HepG2 (cell line): ENCODE measurements around the gene CAPZB. TPM values are rescaled to one million over a fixed set of nuclear protein-coding genes. Genes with fewer than 3 reads are reported as not detected.
A peak's percentile ranks its signal among the peaks of the same experiment; 100 is the strongest.

Experiments used
- CBFB ChIP-seq: sonication (generic); formaldehyde crosslinking; IDR thresholded peaks from 2 replicates; pipeline ENCODE4 v1.4.0; 2020; ENCODE audit warnings: missing genetic modification reagents
- DMAP1 ChIP-seq: IDR thresholded peaks from 2 replicates; pipeline ENCODE4 v1.6.1; 2016
- ELF4 ChIP-seq: sonication (generic); formaldehyde crosslinking; IDR thresholded peaks from 2 replicates; pipeline ENCODE4 v1.5.0; 2020; ENCODE audit warnings: missing genetic modification reagents, mild to moderate bottlenecking, moderate library complexity, borderline replicate concordance
- HHEX ChIP-seq: IDR thresholded peaks from 2 replicates; pipeline ENCODE4 v1.6.1; 2016; ENCODE audit warnings: control low read depth
- HOXA9 ChIP-seq: sonication (generic); formaldehyde crosslinking; IDR thresholded peaks from 2 replicates; pipeline ENCODE4 v1.8.1; 2022; ENCODE audit warnings: missing genetic modification reagents, mild to moderate bottlenecking, moderate library complexity, borderline replicate concordance
- NFATC3 ChIP-seq: sonication (generic); formaldehyde crosslinking; IDR thresholded peaks from 2 replicates; pipeline ENCODE4 v1.5.1; 2020; ENCODE audit warnings: mild to moderate bottlenecking, missing genetic modification reagents
- NFKB2 ChIP-seq: sonication (generic); formaldehyde crosslinking; IDR thresholded peaks from 2 replicates; pipeline ENCODE4 v1.4.0; 2020; ENCODE audit warnings: missing genetic modification reagents, borderline replicate concordance
- PHB2 ChIP-seq: fragments of 450-650 bp; IDR thresholded peaks from 2 replicates; pipeline ENCODE4 v1.6.1; 2018; ENCODE audit not compliant: partially characterized antibody
- RARG ChIP-seq: sonication (generic); formaldehyde crosslinking; IDR thresholded peaks from 2 replicates; pipeline ENCODE4 v1.4.0; 2020; ENCODE audit warnings: low read depth, mild to moderate bottlenecking, missing genetic modification reagents
- TARDBP ChIP-seq: sonication (generic); formaldehyde crosslinking; IDR thresholded peaks from 2 replicates; pipeline ENCODE4 v1.8.0; 2022; ENCODE audit warnings: mild to moderate bottlenecking, missing genetic modification reagents
- TCF7 ChIP-seq: sonication (generic); IDR thresholded peaks from 2 replicates; pipeline ENCODE4 v1.6.1; 2016; ENCODE audit warnings: antibody characterized with exemption, low read depth
- ZFP90 ChIP-seq: sonication (generic); formaldehyde crosslinking; IDR thresholded peaks from 2 replicates; pipeline ENCODE4 v1.8.0; 2022; ENCODE audit warnings: missing genetic modification reagents, mild to moderate bottlenecking, inconsistent platforms, borderline replicate concordance
- ZFX ChIP-seq: sonication (generic); formaldehyde crosslinking; IDR thresholded peaks from 2 replicates; pipeline ENCODE4 v1.4.0; 2020; ENCODE audit warnings: mild to moderate bottlenecking, low read depth, missing genetic modification reagents, moderate library complexity
- ZNF564 ChIP-seq: sonication (generic); formaldehyde crosslinking; IDR thresholded peaks from 2 replicates; pipeline ENCODE4 v1.8.1; 2023; ENCODE audit warnings: mild to moderate bottlenecking, missing genetic modification reagents
- ZNF670 ChIP-seq: sonication (generic); formaldehyde crosslinking; IDR thresholded peaks from 2 replicates; pipeline ENCODE4 v1.8.0; 2022; ENCODE audit warnings: mild to moderate bottlenecking, missing genetic modification reagents, borderline replicate concordance
- ZNF674 ChIP-seq: sonication (generic); formaldehyde crosslinking; IDR thresholded peaks from 2 replicates; pipeline ENCODE4 v1.5.0; 2020; ENCODE audit warnings: low read depth, mild to moderate bottlenecking, missing genetic modification reagents
- ZSCAN21 ChIP-seq: sonication (generic); formaldehyde crosslinking; IDR thresholded peaks from 2 replicates; pipeline ENCODE4 v1.8.0; 2022; ENCODE audit warnings: mild to moderate bottlenecking, missing genetic modification reagents, moderate library complexity, borderline replicate concordance
- ZSCAN9 ChIP-seq: IDR thresholded peaks from 2 replicates; pipeline ENCODE4 v1.6.1; 2016; ENCODE audit warnings: borderline replicate concordance
- polyA plus RNA-seq, 8 experiments: library from polyadenylated mRNA; depleted of rRNA in 3 of 8; stranded (reverse) in 7 of 8; unstranded in 1 of 8; fragments of >200 nt; fragmentation: Illumina TruSeq in 4 of 8; extraction: Trizol in 4 of 8; gene quantifications; 2 replicates each; pipeline versions ENCODE4 v1.2.1 to v1.2.3, GENCODE V29; 2011 to 2016; ENCODE audit warnings: low read depth in 4 of 8, missing spikeins in 1 of 8, mixed read lengths in 1 of 8; ENCODE audit not compliant: insufficient read depth in 1 of 8
- total RNA-seq, 5 experiments: library from RNA; depleted of rRNA; stranded (reverse); fragments of >200 nt; fragmentation: Illumina TruSeq; extraction: Trizol; gene quantifications; 2 replicates each; pipeline ENCODE4 v1.2.3, GENCODE V29; 2016; ENCODE audit warnings: low read depth in 1 of 5
- TF ChIP-seq, protein P1 (sequence below): sonication (generic); formaldehyde crosslinking; IDR thresholded peaks from 2 replicates; pipeline ENCODE4 v1.8.1; 2023; ENCODE audit warnings: missing genetic modification reagents, inconsistent platforms, borderline replicate concordance
- TF ChIP-seq, protein P2 (sequence below): sonication (generic); formaldehyde crosslinking; IDR thresholded peaks from 2 replicates; pipeline ENCODE4 v1.9.0; 2022; ENCODE audit warnings: low read depth, missing genetic modification reagents
- TF ChIP-seq, protein P3 (sequence below): sonication (generic); formaldehyde crosslinking; IDR thresholded peaks from 2 replicates; pipeline ENCODE4 v1.4.0; 2020; ENCODE audit warnings: mild to moderate bottlenecking, missing genetic modification reagents
- TF ChIP-seq, protein P4 (sequence below): sonication (generic); formaldehyde crosslinking; conservative IDR thresholded peaks from 2 replicates; pipeline ENCODE4 v1.4.0; 2020; ENCODE audit warnings: missing genetic modification reagents

The CAPZB gene
- total and polyA plus RNA-seq, 2 of the 13 experiments (the other 11 are each of a cell fraction or from before 2014, with no cell fraction given) = 58.9 to 76.9 TPM

DNA sequence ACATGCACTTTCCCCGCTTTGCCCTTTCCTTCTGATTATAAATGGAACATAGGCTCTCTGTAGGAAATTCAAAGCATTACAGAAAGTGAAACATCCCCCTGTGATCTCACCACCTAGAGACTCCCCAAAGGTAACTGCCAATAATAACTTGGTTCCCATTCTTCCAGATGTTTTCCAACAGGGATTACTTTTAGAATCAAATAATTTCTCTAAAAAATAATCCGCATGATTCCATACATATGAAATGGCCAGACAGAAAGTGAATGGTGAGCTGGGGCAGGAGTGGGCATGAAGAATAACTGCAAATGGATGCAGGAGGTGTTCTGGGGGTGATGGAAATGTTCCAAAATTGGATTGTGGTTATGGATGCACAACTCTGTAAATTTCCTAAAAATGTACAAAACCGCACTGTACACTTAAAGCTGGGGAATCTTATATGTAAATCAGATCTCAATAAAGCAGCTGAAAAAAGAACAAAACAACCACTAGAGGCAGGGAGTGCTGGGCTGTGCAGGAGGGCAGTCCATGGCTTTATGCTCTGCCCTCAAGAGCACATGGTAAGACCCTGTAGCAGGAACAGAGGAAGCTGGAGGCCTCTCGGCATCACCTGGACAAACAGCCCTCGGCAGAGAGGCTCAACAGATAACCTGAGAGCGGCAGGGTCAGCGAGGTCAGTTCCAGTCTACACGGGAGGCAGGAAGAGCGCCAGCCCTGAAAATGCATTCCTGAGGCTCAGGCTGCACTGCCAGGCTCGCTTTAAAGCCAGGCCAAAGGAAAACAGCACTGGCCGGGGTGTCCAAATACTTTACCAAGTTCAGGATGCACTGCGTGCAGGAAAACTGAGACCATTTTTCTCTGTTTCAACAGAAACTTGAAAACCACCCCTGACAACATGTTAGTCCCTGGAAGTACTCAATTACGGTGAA lies 39.7 kb downstream of the CAPZB start (continued):
- TF ChIP-seq, protein P1, sequence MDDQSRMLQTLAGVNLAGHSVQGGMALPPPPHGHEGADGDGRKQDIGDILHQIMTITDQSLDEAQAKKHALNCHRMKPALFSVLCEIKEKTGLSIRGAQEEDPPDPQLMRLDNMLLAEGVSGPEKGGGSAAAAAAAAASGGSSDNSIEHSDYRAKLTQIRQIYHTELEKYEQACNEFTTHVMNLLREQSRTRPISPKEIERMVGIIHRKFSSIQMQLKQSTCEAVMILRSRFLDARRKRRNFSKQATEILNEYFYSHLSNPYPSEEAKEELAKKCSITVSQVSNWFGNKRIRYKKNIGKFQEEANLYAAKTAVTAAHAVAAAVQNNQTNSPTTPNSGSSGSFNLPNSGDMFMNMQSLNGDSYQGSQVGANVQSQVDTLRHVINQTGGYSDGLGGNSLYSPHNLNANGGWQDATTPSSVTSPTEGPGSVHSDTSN (CRISPR knock-in tag) = no peak
- TF ChIP-seq ZFX = peak; percentile 86
- peak; percentile 74; the same call in 1 of the 2 replicates for TF ChIP-seq NFKB2 (CRISPR knock-in tag)
- peak; percentile 88 for TF ChIP-seq ZSCAN21 (CRISPR knock-in tag)
- no peak for TF ChIP-seq ELF4
- TF ChIP-seq ZNF674 (CRISPR knock-in tag) = no peak
- TF ChIP-seq TCF7 = no peak
- peak; percentile 82 for TF ChIP-seq ZSCAN9 (CRISPR knock-in tag)
- TF ChIP-seq, protein P2, sequence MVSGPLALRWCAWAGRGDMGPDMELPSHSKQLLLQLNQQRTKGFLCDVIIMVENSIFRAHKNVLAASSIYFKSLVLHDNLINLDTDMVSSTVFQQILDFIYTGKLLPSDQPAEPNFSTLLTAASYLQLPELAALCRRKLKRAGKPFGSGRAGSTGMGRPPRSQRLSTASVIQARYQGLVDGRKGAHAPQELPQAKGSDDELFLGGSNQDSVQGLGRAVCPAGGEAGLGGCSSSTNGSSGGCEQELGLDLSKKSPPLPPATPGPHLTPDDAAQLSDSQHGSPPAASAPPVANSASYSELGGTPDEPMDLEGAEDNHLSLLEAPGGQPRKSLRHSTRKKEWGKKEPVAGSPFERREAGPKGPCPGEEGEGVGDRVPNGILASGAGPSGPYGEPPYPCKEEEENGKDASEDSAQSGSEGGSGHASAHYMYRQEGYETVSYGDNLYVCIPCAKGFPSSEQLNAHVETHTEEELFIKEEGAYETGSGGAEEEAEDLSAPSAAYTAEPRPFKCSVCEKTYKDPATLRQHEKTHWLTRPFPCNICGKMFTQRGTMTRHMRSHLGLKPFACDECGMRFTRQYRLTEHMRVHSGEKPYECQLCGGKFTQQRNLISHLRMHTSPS = peak; percentile 90
- TF ChIP-seq TARDBP (CRISPR knock-in tag) = peak; percentile 89; the same call in 1 of the 2 replicates
- TF ChIP-seq, protein P3, sequence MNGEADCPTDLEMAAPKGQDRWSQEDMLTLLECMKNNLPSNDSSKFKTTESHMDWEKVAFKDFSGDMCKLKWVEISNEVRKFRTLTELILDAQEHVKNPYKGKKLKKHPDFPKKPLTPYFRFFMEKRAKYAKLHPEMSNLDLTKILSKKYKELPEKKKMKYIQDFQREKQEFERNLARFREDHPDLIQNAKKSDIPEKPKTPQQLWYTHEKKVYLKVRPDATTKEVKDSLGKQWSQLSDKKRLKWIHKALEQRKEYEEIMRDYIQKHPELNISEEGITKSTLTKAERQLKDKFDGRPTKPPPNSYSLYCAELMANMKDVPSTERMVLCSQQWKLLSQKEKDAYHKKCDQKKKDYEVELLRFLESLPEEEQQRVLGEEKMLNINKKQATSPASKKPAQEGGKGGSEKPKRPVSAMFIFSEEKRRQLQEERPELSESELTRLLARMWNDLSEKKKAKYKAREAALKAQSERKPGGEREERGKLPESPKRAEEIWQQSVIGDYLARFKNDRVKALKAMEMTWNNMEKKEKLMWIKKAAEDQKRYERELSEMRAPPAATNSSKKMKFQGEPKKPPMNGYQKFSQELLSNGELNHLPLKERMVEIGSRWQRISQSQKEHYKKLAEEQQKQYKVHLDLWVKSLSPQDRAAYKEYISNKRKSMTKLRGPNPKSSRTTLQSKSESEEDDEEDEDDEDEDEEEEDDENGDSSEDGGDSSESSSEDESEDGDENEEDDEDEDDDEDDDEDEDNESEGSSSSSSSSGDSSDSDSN (CRISPR knock-in tag) = peak; percentile 80
- TF ChIP-seq, protein P4, sequence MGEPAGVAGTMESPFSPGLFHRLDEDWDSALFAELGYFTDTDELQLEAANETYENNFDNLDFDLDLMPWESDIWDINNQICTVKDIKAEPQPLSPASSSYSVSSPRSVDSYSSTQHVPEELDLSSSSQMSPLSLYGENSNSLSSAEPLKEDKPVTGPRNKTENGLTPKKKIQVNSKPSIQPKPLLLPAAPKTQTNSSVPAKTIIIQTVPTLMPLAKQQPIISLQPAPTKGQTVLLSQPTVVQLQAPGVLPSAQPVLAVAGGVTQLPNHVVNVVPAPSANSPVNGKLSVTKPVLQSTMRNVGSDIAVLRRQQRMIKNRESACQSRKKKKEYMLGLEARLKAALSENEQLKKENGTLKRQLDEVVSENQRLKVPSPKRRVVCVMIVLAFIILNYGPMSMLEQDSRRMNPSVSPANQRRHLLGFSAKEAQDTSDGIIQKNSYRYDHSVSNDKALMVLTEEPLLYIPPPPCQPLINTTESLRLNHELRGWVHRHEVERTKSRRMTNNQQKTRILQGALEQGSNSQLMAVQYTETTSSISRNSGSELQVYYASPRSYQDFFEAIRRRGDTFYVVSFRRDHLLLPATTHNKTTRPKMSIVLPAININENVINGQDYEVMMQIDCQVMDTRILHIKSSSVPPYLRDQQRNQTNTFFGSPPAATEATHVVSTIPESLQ (CRISPR knock-in tag) = no peak
- no peak for TF ChIP-seq NFATC3 (CRISPR knock-in tag)
- TF ChIP-seq DMAP1 = peak; percentile 86
- no peak for TF ChIP-seq HHEX (CRISPR knock-in tag)
- peak; percentile 72 for TF ChIP-seq CBFB (CRISPR knock-in tag)
- TF ChIP-seq HOXA9 (CRISPR knock-in tag) = no peak
- no peak for TF ChIP-seq ZNF564 (CRISPR knock-in tag)
- TF ChIP-seq PHB2 = no peak
- TF ChIP-seq ZNF670 (CRISPR knock-in tag) = no peak
- TF ChIP-seq ZFP90 (CRISPR knock-in tag) = no peak
- TF ChIP-seq RARG (CRISPR knock-in tag) = no peak
